Right ventricle myocardium superior (tissue), 1 donor: Measurements from ENCODE around the gene XRCC2. TPM values are rescaled to one million over a fixed set of nuclear protein-coding genes. Genes with fewer than 3 reads are reported as not detected.
A peak's percentile ranks its signal among the peaks of the same experiment; 100 is the strongest.
"Not testable (repeated sequence)": the region's sequence is repeated elsewhere in the genome, so short reads cannot be mapped to it uniquely, and the experiment has no call there.

ENCODE experiments used
- ATAC-seq: fragments of 200-7000 bp; cut with Tn5 transposase; one replicate; pipeline ENCODE4 v1.9.1; 2020; ENCODE audit warnings: mild to moderate bottlenecking; ENCODE audit not compliant: poor library complexity
- DNase-seq: peaks from one replicate; pipeline ENCODE4 v3.0.0-alpha.2; 2020
- intact Hi-C: fragments of 100-400 bp; cut with DNase I; formaldehyde crosslinking; loops from one replicate; pipeline ENCODE4 v1.11.2; 2022
- total RNA-seq: library from RNA; stranded (reverse); fragmentation: NEBNext Ultra II Directional; extraction: Animal tissue kit (Norgen Biotek cat#: 25700); gene quantifications from one replicate; pipeline ENCODE4 v1.2.1, GENCODE V29; 2021
- donor health status: DM: no; HTN: yes; CAD: no; lungs with severe emphysema.

XRCC2 gene
- total RNA-seq, 1 donor from 2014 or later, result 0.38 TPM

DNA sequence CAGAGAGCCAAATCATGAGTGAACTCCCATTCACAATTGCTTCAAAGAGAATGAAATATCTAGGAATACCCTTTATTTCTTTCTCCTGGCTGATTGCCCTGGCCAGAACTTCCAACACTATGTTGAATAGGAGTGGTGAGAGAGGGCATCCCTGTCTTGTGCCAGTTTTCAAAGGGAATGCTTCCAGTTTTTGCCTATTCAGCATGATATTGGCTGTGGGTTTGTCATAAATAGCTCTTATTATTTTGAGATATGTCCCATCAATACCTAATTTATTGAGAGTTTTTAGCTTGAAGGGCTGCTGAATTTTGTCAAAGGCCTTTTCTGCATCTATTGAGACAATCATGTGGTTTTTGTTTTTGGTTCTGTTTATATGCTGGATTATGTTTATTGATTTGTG, 47.2 kb downstream of the XRCC2 start:
- ATAC-seq, DNase-seq, intact Hi-C loops: not testable (repeated sequence)

DNA sequence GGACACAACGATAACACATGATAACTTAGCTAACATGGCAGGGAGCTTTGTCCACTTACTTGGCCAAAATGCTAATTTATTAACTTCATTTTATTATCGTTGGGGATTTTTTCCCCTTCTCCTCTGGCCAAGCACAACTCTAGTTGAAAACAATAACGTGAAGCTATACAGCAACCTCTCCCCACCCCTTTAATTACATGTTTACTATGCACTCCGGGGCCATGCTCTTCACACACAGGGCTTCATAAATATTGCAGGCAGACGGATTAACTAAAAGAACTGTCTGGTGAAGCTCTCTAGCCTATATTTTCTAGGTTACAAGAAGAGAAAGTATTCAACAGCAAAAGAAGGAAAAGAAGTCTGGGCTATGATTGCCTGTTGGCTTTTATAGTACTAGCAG, 51.7 kb downstream of the XRCC2 start:
- ATAC-seq (no peak), DNase-seq (no peak)
- intact Hi-C loops, result no loop called here

DNA sequence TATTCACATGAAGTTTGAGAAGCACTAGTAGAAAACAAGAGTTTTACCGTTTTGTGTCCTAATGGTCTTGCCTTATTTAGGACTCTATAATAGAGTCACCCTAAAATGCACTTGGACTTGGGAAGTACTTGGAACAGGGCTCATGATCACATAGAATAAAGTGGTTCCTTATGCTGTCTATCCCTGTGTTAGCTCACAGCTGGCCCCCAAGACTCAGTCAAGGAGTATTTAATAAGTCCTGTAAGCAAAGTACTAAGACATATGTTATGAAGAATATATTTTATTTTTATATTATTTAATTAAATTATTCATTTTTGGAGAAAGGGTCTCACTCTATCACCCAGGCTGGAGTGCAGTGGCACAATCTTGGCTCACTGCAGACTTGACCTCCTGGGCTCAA, 54.5 kb downstream of the XRCC2 start:
- intact Hi-C loops, result no loop called here
- no peak for ATAC-seq
- DNase-seq, result no peak

DNA sequence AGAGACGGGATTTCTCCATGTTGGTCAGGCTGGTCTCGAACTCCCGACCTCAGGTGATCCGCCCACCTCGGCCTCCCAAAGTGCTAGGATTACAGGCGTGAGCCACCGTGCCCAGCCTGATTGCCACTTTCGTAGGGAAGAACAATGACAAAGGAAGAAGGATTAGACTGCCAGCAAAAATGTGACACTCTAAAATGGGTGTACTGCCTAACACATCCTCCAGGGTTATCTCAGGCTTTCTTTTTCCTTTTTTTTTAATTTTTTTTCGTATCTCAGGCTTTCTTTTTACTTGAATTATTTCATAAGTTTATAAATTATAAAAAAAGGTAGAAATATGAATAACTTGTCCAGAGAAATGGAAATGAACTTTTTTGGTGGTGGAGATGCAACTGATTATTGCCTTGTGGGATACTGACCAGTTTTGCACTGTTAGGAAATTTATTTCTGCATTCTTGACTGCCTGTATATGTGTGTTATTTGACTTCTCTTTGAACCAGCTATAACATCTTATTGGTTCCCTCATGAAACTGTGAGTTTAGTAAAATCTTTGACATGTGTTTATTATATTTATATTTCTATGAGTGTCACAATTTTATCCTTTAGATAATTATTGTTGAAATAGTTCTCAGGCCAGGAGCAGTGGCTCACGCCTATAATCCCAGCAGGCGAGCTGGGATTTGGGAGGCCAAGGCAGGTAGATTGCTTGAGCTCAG, 56.8 kb downstream of the XRCC2 start:
- intact Hi-C loops, result no loop called here
- ATAC-seq (no peak), DNase-seq (no peak)

DNA sequence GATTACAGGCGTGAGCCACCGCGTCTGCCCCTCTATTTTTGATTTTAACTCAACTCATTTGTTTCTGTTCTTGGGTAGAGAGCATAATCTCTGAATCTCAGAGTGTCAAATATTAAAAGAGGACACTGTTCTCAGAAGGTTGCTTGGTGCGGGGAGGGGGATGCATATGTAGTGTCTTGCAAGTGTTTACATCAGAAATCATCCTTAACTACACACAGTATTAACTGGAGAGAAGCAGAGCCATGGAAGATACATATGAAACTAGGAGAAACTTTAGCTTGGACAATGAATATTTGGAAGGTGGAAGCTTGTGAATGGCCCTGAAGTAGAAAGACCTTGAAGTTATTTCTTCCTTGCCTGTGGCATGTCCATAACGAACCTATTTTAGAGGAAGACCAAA, 57.5 kb downstream of the XRCC2 start:
- ATAC-seq (no peak), DNase-seq (no peak)
- intact Hi-C loops, result no loop called here

DNA sequence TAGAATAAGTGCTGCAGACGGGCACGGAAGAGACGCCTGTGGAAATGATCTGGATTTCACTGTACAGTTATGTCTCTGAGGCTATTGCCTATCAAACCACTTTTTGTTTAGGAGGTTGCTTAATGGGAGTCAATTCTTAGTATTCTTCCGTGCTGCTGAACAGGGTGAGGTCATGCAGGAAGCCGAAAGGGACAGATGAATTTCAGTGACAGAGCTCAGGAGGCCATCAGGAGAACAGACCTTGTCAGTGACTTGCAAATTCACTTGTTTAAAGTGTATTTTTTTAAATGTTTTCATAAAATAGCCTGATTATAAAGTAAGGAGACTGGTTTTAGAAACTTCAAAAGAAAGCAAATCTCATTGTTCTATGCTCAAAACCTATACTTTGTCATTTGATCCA, 58.9 kb downstream of the XRCC2 start:
- intact Hi-C loops, result no loop called here
- DNase-seq (no peak), ATAC-seq (no peak)

DNA sequence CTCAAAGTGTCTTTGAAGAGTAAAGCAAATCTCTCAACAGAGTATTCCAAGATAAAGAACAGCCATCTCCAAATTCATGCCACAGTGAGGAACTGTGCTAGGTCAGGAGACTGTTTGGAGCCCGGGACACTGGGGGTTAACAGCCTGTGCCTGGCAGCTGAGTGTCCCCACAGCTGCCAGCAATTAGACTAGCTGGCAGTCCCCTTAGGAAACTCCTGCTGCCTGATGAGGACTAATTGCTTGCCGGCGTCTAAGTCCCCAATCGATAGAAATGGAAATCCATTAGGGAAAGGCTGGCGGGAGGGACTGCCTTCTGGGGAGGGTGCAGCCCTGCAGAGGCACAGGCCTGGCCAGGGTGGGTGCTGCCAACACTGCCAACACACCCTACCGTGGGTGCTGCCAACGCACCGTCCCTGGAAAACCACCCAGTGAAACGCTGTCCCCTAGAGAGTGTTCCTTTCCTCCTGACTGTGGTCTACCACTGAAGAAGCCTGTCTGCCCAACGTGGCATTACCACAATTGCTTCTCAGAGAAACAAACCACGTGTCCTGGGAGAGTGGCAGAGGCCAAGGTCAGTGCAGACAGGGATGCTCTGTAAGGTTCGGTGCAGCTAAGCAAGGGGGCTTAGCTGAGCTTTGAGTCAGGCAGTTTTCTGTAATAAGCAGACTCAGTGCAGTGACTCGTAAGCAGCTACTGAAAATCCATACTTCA, 60.8 kb downstream of the XRCC2 start:
- no peak for DNase-seq
- peak; percentile 75 for ATAC-seq
- intact Hi-C loops, result no loop called here

DNA sequence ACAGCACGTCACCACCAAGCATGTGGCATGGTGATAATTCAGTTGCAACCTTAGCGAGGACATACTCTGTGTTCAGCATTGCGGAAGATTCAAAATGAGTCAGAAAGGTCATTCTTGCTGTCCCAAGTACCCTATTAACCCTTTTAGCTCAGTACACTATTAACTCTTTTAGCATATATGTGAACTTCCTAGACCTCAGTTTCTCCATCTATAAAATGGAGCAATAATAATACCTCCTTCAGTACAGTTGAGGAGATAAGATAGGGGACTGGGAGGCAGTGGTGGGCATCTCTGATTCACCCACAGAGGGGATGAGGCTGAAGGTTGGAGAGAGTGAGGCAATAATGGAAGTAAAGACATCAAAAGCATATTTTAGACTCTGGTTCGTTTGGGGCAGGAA, 67.3 kb downstream of the XRCC2 start:
- DNase-seq (no peak), ATAC-seq (no peak)
- intact Hi-C loops, result no loop called here

DNA sequence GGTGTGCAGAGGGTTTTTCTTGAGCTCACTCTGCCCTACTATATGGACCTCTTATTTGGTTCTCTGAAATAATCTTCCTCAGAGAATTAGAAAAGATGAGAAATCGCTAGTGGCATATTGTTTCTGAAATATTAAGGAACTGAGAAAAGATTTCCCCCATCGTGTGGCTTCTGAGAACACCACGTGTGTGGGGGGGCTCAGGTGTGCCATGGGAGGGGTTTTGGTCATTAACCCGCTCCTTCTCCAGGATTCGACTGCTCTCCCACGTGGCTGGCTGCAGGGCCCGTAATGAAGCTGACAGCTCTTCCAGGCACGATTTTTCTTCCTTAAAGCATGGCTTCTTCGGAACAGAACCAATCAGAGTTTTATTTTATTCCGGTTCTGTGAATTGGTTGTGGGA, 67.7 kb downstream of the XRCC2 start:
- no peak for DNase-seq
- ATAC-seq, result no peak
- intact Hi-C loops, result no loop called here

DNA sequence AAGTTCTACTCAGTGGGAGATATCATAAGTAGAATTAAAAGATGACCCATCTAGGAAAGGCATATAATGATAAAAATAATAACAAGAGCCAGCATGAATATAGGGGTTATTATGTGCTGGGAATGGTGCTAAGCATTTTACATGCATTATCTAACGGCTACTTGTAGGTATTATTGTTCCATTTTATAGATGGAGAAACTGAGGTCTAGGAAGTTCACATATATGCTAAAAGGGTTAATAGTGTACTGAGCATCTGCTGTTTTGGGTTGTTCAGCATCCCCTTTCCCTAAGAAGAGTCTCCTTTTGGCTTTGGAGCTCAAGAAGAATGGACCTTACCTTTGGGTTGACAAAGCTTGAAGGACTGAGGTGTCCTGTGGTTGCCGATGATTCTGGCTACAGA, 68.9 kb downstream of the XRCC2 start:
- ATAC-seq (no peak), DNase-seq (no peak)
- intact Hi-C loops, result no loop called here

DNA sequence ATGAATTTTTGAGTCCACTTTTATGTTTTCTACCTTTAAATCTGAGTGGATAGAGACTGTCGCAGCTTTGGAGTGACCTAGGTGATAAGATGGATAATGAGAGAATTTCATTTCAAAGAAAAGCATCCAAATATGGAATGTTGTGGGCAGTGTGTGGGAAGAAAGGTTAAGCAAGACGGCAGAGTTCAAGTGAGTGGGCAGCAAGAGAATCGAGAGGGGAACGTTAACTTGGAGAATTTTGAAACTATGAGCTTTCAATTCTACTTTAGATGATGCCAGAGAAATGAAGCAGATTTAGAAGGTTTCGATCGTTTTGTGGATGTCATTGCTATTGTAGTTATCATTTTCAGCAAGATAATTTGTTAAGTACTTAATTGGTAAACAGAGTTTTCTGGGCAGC, 73.0 kb downstream of the XRCC2 start:
- no peak for ATAC-seq
- intact Hi-C loops, result no loop called here

DNA sequence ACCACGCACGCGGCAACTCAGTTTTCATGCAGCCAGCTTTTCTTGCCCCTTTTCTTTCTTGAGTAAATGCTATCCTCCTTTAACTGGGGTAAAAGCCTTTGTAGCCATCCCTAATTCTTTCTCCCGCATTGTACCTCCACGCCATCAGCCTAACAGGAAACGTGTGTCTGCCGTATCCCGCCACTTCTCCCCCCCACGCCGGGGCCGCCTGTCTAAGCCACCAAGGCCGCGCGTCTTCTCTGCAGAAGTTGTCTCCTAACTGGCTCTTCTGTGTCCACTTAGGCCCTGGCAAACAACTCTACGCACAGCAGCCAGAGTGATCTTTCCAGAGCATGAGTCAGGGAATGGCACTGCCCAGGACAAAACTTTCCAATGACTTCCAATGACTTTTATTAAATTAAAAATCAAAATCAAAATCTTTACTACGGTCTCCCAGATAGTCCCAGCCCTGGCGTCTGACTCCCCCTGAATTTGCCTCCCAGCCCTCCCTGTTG, 74.6 kb downstream of the XRCC2 start:
- intact Hi-C loops, result no loop called here
- DNase-seq (no peak), ATAC-seq (no peak)

More for the DNA sequence above, 73.0 kb downstream of the XRCC2 start:
- DNase-seq, result no peak

DNA sequence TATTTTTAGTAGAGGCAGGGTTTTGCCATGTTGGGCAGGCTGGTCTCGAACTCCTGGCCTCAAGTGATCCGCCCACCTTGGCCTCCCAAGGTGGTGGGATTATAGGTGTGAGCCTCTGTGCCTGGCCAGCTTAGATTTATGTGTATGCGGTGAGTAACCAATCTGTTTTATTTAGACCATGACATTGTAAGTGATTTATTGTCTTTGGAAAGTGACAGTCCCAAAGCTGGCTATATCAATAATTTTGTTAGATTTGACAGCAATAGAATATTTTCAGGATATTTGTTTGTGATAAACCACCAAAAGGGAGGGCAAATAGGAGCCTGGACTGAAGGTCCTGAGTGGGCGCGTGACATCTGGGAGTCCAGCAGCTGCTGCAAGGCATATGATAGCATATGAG, 75.7 kb downstream of the XRCC2 start:
- intact Hi-C loops, result no loop called here
- ATAC-seq (no peak), DNase-seq (no peak)

DNA sequence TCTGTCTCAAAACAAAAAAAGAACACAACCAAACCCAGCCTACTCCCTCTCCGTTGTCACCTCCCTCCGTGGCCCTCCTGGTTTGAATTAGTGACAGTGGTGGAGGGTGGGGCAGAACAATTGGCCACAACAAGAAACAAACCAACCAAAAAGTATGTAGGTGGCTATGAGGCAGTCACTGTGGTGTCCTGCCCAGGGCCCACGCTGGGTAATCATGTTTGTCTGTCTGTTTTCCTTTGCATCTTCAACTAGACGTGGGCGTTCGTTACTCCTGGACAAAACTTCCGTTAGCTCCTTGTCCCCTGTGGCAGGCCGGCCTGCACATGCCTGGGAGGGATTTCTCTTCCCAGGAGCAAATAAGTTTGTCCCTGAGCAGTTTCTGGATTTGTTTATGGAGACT, 78.4 kb downstream of the XRCC2 start:
- ATAC-seq (no peak), DNase-seq (no peak)
- intact Hi-C loops, result no loop called here

DNA sequence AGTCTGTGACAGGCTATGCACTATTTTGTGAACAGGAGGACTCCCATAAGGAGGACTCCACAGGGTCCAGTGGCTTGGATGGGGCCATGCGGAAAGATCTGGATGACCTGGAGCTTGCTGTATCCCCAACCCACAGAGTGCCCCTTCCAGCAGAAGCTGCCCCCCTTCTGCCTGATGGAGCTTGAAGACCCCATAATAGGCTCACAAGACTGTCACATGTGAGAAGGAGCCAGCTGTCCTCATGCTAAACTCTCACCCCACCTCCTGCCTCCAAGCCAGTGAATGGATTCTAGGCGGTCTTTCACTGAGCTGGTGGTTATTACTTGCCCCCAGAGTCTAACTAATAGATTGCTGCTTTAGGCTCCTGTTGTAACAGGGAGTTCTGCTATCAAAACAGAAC, 79.1 kb downstream of the XRCC2 start:
- intact Hi-C loops, result no loop called here
- no peak for ATAC-seq

More for the DNA sequence above, 79.1 kb downstream of the XRCC2 start:
- no peak for DNase-seq

Other genes with a start within 250 kb of the XRCC2 start
- 34.8 TPM for gene KMT2C, start 240.1 kb downstream of the XRCC2 start, total RNA-seq
- 8.1 TPM for gene ACTR3B, start 83.6 kb upstream of the XRCC2 start, total RNA-seq